Measurements from ENCODE around the gene ADSL.
"Not testable (repeated sequence)": the region's sequence is repeated elsewhere in the genome, so short reads cannot be mapped to it uniquely, and the experiment has no call there.

Gene ADSL

GRCh38 chr22:40374567-40374966 is 28.3 kb downstream of the ADSL start:
- no peak for DNase-seq

DNA sequence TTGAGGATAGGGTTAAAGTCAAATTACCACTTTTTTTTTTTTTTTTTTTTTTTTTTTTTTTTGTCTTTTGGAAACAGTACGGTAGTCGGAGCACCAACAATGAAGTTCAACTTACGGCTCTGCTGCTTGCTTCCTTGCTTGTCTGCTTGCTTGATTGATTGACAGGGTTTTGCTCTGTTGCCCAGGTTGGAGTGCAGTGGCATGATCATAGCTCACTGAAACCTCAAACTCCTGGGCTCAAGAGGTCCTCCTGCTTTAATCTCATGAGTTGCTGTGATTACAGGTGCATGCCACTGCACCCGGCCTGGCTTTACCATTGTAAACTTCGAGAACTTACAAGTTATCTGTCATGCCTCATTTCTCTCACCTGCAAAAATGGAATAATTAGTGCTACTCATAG is 29.8 kb downstream of the ADSL start:
- DNase-seq: no peak

- no peak for DNase-seq
Measured at GRCh38 chr22:40377931-40378330, 31.6 kb downstream of the ADSL start.

DNA sequence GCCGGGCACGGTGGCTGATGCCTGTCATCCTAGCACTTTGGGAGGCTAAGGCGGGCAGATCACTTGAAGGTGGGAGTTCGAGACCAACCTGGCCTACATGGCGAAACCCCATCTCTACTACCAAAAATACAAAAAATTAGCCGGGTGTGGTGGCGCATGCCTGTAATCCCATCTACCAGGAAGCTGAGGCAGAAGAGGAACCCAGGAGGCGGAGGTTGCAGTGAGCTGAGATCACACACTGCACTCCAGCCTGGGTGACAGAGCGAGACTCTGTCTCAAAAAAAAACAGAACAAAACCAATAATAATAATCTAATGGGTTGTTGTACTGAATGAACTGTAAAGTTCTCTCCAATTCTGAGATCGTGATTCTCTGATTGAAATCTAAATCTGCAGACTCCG is 32.1 kb downstream of the ADSL start:
- not testable (repeated sequence) for DNase-seq

- DNase-seq: no peak
Measured at GRCh38 chr22:40381461-40381860, 35.2 kb downstream of the ADSL start.

DNA sequence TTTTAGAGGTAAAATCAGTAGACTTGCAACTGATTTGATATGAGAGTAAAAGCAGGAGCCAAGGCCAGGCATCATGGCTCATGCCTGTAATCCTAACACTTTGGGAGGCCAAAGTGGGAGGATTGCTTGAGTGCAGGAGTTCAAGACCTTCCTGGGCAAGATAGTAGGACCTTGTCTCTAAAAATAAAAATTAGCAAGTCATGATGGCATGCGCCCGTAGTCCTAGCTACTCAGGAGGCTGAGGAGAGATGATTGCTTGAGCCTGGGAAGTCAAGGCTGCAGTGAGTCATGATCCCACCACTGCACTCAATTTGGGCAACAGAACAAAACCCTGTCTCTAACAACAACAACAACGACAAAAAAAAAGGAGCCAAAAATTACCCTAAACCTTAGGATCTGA is 37.6 kb downstream of the ADSL start:
- DNase-seq: no peak

GRCh38 chr22:40385036-40385782 is 38.9 kb downstream of the ADSL start:
- DNase-seq: no peak

GRCh38 chr22:40387746-40388145 is 41.4 kb downstream of the ADSL start:
- peak in 1 of 3 experiments; percentile 26 for DNase-seq

GRCh38 chr22:40388231-40388630 is 41.9 kb downstream of the ADSL start:
- DNase-seq: no peak

- DNase-seq: no peak
Measured at GRCh38 chr22:40391417-40391816, 45.1 kb downstream of the ADSL start.

- DNase-seq: no peak
Measured at GRCh38 chr22:40392618-40393017, 46.3 kb downstream of the ADSL start.

DNA sequence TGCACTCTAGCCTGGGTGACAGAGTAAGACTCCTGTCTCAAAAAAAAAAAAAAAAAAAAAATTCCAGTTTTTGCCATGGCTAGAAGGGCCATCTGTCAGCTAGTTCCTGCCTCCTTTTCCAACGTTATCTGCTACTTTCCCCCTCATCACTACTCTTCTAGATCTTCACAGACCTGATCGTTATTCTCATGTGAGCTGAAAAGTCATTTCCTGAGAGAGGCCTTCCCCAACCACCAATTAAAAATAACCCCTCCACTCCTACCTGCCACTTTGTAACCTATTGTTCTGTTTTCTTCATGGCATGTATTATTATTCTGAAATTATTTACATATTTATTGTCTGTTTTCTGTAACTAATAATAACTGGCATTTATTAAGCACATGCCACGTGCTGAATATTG is 48.3 kb downstream of the ADSL start:
- DNase-seq: peak in 1 of 3 experiments; percentile 8

- DNase-seq: no peak
Measured at GRCh38 chr22:40395607-40396006, 49.3 kb downstream of the ADSL start.

DNA sequence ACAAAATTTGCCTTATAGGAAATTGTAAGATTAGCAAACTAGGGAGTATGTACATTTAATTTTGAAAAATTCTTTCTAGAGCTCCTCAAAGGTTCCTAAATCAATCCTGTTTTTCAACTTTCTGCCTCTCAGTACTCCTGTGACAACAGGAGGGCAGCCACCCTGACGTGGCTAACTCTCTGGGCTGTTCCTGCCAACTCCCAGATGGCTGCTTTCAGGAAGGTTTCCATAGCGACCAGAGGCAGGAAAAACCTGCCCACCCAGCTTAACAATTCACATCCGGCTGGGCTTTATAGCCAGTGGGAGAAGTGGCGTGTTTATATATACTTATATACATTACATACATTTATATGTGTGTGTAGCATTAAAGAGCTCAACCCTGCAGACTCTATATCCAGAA is 50.6 kb downstream of the ADSL start:
- peak in 2 of 3 experiments; percentile 73 to 88 for DNase-seq

GRCh38 chr22:40397396-40397795 is 51.1 kb downstream of the ADSL start:
- peak in 1 of 3 experiments; percentile 15 for DNase-seq

DNA sequence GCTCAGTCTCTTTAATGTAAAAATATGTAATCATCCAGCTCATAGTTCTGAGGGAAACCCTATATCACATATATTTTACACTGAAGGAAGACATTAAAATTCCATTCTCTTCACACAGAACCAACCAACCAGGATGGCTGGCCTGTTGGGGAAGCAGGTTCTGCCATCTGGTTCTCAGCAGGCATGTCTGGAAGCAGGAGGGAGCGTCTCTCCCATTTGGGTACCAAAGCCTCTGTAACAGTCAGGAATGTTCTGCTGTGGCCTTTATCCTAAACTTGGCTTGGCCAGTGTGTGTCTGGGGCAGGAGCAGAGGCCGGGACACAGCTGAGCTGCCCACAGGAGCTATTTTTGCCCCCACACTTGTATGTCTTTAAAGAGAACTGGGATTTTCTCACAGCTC is 53.3 kb downstream of the ADSL start:
- no peak for DNase-seq

- no peak for DNase-seq
Measured at GRCh38 chr22:40400159-40400558, 53.9 kb downstream of the ADSL start.

- no peak for DNase-seq
Measured at GRCh38 chr22:40401532-40401931, 55.2 kb downstream of the ADSL start.

- DNase-seq: no peak
Measured at GRCh38 chr22:40401981-40402406, 55.7 kb downstream of the ADSL start.

DNA sequence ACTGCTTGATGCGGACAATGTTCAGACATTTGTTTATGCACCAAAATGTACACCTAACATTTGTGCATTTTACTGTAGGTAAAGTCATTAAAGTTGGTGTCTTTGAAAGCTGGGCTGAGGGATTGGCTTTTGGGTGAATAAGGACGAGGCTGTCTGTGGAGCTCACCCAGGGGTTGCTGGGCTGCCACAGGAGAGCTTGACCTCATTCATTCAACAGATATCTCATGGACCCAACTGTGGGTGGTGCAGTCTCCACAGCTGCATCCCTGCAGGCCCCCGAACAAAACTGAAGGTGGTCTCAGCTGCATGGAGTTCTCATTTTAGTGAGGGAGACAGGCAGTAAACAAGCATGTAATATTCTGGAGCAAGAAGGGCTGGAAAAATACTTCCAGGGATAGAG is 56.8 kb downstream of the ADSL start:
- DNase-seq: no peak

GRCh38 chr22:40403651-40404050 is 57.4 kb downstream of the ADSL start:
- no peak for DNase-seq

DNA sequence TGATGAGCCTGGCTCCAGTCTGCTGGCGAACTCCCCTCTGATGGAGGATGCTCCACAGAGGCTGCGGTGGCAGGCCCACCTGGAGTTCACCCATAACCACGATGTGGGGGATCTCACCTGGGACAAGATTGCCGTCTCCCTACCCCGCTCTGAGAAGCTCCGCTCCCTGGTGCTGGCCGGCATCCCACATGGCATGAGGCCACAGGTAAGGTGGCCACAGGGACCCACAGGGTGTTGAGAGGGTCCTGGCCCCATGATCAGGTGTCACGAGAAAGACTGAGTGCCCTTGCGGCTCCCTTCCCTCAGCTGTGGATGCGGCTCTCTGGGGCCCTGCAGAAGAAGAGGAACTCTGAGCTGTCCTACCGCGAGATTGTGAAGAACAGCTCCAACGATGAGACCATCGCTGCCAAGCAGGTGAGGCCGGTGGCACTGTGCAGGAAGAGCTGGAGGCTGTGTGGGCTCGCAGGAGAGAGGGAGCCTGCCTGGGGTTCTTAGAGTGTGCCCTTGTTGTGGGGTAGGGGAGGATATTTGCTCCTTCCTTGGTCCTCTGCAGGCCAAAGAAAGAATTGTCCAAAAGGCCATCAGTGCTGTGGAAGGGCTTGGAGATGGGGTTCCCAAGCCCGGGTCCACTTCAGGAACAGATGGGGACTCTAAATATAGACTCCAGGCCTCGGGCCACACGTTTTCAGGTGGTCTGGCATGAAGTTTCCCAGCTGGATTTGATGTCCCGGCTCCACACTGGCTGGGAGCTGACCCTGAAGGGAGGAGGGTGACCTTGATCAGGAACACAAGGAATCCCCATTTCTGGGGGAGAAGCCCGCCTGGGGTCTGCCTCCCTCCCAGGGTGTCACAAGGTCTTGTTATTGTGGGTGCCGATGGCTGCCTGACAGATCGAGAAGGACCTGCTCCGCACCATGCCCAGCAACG is 58.2 kb downstream of the ADSL start:
- no peak for DNase-seq

DNA sequence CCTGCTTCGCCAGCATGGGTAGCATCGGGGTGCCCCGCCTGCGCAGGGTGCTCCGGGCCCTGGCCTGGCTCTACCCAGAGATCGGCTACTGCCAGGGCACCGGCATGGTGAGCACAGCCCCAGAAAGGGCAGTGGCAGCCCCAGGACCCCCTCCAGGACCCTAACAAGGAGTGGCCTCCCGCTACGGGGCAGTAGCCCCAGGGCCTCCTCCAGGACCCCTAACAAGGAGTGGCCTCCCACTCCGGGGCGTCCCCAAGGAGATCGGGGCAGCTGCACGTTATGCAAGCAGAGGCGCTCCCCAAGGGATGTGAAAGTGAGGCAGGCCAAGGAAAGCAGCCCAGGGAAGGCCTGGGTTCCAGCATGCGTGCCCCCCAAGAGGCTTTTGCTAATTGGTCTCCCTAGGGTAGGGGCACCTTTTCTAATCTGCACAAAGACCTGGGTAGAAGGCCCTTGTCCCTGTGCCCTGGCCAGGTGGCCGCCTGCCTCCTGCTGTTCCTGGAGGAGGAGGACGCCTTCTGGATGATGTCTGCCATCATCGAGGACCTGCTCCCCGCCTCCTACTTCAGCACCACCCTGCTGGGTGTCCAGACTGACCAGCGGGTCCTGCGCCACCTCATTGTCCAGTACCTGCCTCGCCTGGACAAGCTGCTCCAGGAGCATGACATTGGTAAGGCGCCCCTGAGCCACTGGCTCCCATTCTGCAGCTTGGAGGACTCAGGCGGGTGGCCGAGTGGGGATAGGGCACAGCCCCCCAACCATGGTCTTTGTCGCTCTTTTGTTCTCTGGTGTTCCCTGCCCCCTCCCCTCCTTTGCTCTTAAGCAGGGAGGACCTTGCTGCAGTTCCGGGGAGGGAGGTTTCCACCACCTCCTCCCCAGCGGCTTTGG is 59.1 kb downstream of the ADSL start:
- no peak for DNase-seq
